Measurements from ENCODE around the gene LEUTX.
A peak's percentile ranks its signal among the peaks of the same experiment; 100 is the strongest.
"Not testable (repeated sequence)": the region's sequence is repeated elsewhere in the genome, so short reads cannot be mapped to it uniquely, and the experiment has no call there.

LEUTX gene

GRCh38 chr19:39788244-39788643 is 9.6 kb downstream of the LEUTX start:
- no peak for DNase-seq

GRCh38 chr19:39792999-39793546 is 14.4 kb downstream of the LEUTX start:
- peak; percentile 83 for DNase-seq

GRCh38 chr19:39795001-39795400 is 16.3 kb downstream of the LEUTX start:
- DNase-seq = no peak

GRCh38 chr19:39796000-39796498 is 17.4 kb downstream of the LEUTX start:
- DNase-seq = no peak

GRCh38 chr19:39797083-39797482 is 18.4 kb downstream of the LEUTX start:
- DNase-seq = no peak

- peak; percentile 56 for DNase-seq
Observed at GRCh38 chr19:39802958-39803357, 24.3 kb downstream of the LEUTX start.

GRCh38 chr19:39805104-39805503 is 26.4 kb downstream of the LEUTX start:
- DNase-seq = no peak

GRCh38 chr19:39807846-39808364 is 29.3 kb downstream of the LEUTX start:
- no peak for DNase-seq

- not testable (repeated sequence) for DNase-seq
Observed at GRCh38 chr19:39808688-39809087, 30.0 kb downstream of the LEUTX start.

- DNase-seq = no peak
Observed at GRCh38 chr19:39809368-39809767, 30.7 kb downstream of the LEUTX start.

GRCh38 chr19:39810424-39810823 is 31.8 kb downstream of the LEUTX start:
- peak; percentile 38 for DNase-seq

GRCh38 chr19:39811064-39811463 is 32.4 kb downstream of the LEUTX start:
- no peak for DNase-seq

- no peak for DNase-seq
Observed at GRCh38 chr19:39813264-39813993, 34.8 kb downstream of the LEUTX start.

- not testable (repeated sequence) for DNase-seq
Observed at GRCh38 chr19:39814111-39814510, 35.5 kb downstream of the LEUTX start.

GRCh38 chr19:39814595-39814994 is 35.9 kb downstream of the LEUTX start:
- no peak for DNase-seq

- DNase-seq = no peak
Observed at GRCh38 chr19:39816287-39817048, 37.8 kb downstream of the LEUTX start.

GRCh38 chr19:39817888-39818561 is 39.4 kb downstream of the LEUTX start:
- no peak for DNase-seq

- DNase-seq = no peak
Observed at GRCh38 chr19:39818626-39819097, 40.0 kb downstream of the LEUTX start.

- no peak for DNase-seq
Observed at GRCh38 chr19:39819786-39820185, 41.1 kb downstream of the LEUTX start.

GRCh38 chr19:39820696-39821095 is 42.0 kb downstream of the LEUTX start:
- DNase-seq = no peak

- DNase-seq = no peak
Observed at GRCh38 chr19:39823686-39824085, 45.0 kb downstream of the LEUTX start.

- peak; percentile 96 for DNase-seq
Observed at GRCh38 chr19:39824143-39825092, 45.8 kb downstream of the LEUTX start.
